Transverse colon (tissue), 4 donors: ENCODE measurements around the gene KNL1.

Experiments
- EP300 ChIP-seq: sonication (generic); formaldehyde crosslinking; IDR thresholded peaks from one replicate; pipeline ENCODE4 v1.6.1; 2017; ENCODE audit warnings: antibody characterized with exemption, low read depth
- POLR2A ChIP-seq: fragments of 450-650 bp; IDR thresholded peaks from one replicate; pipeline ENCODE4 v1.6.1; 2016; ENCODE audit warnings: antibody characterized with exemption, mild to moderate bottlenecking, moderate library complexity
- POLR2AphosphoS5 ChIP-seq, 3 donors: sonication (generic); formaldehyde crosslinking; IDR thresholded peaks; one replicate each; pipeline ENCODE4 v1.6.1; 2016; ENCODE audit warnings: antibody characterized with exemption in 3 of 3
- TF ChIP-seq, protein P1 (sequence below), 5 experiments: fragments of 200-600 bp in 3 of 5; fragments of 450-650 bp in 2 of 5; sonication (generic) in 3 of 5; IDR thresholded peaks; 1 replicate in 2 of 5; 2 replicates in 3 of 5; pipeline ENCODE4 v1.5.1; 2016 to 2017; ENCODE audit warnings: antibody characterized with exemption in 5 of 5, inconsistent platforms in 3 of 5, mild to moderate bottlenecking in 2 of 5, moderate library complexity in 1 of 5

DNA sequence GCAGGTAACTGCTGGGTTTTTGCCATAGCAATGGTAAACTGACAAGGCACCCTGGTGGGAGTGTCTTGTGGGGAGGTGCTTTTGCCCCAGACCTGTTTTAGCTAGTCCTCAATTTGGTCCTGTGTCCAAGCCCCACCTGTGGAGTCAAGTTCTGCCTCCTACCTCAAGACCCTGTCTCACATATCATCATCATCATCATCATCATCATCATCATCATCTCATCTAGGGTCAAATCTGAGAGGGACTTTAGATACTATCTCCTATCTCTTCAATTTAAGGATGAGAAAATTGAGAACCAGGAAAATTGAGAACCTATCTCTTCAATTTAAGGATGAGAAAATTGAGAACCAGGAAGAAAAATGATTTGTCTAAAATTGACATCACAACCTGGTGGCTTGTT is 9.9 kb downstream of the KNL1 start:
- TF ChIP-seq, protein P1, sequence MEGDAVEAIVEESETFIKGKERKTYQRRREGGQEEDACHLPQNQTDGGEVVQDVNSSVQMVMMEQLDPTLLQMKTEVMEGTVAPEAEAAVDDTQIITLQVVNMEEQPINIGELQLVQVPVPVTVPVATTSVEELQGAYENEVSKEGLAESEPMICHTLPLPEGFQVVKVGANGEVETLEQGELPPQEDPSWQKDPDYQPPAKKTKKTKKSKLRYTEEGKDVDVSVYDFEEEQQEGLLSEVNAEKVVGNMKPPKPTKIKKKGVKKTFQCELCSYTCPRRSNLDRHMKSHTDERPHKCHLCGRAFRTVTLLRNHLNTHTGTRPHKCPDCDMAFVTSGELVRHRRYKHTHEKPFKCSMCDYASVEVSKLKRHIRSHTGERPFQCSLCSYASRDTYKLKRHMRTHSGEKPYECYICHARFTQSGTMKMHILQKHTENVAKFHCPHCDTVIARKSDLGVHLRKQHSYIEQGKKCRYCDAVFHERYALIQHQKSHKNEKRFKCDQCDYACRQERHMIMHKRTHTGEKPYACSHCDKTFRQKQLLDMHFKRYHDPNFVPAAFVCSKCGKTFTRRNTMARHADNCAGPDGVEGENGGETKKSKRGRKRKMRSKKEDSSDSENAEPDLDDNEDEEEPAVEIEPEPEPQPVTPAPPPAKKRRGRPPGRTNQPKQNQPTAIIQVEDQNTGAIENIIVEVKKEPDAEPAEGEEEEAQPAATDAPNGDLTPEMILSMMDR (IDR thresholded peaks at IDR 0.05): no peak
- TF ChIP-seq POLR2AphosphoS5 (IDR thresholded peaks at IDR 0.05) (no peak), POLR2A (no peak), EP300 (no peak)
